Raji (cell line): ENCODE data around the gene BPNT1.

ENCODE experiments used
- POLR2A ChIP-seq: IDR thresholded peaks from 2 replicates; pipeline ENCODE4 v1.6.1; 2011; ENCODE audit warnings: low read depth, low read length, control low read depth; ENCODE audit not compliant: insufficient read depth

The BPNT1 gene

GRCh38 chr1:220093361-220094015 is 3.9 kb upstream of the BPNT1 start:
- TF ChIP-seq POLR2A = no peak

DNA sequence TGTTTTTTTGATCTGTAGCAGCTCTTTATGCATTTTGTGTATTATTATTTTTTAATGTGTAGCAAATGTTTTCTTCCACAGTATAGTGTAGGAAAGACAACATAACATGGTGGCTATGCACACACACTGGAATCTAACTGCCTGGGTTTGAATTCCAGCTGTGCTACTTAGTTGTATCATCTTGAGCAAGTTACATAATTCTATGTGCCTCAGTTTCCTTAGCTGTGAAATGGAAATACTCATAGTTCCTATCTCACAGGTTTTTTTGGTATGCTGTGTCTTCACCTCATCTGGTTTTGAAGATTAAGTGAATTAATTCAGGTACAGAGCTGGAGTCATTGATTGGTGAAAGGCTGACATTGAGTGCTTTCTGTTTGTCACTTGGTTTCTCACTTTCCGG is 3.1 kb upstream of the BPNT1 start:
- TF ChIP-seq POLR2A = no peak

DNA sequence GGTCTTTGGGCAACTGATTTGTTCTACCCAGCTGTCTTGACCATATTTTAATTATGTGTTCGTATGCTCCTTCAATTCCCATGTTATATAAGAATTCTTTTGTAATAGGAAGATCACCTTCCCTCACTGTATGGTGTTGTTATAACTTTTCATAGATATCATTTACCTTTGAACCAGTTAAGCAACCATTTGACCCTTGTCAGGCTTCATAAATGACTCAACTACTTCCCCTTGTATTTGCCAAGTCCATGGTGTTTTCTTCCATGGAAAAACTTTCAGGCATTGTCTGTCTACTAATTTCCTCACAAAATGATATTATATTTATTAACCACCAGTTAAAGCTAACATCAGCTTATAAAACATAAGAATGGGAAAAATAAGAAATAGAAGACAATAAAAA is 5.1 kb downstream of the BPNT1 start:
- no peak for TF ChIP-seq POLR2A

- no peak for TF ChIP-seq POLR2A
These were observed 11.7 kb downstream of the BPNT1 start for GRCh38 chr1:220077887-220078286.

DNA sequence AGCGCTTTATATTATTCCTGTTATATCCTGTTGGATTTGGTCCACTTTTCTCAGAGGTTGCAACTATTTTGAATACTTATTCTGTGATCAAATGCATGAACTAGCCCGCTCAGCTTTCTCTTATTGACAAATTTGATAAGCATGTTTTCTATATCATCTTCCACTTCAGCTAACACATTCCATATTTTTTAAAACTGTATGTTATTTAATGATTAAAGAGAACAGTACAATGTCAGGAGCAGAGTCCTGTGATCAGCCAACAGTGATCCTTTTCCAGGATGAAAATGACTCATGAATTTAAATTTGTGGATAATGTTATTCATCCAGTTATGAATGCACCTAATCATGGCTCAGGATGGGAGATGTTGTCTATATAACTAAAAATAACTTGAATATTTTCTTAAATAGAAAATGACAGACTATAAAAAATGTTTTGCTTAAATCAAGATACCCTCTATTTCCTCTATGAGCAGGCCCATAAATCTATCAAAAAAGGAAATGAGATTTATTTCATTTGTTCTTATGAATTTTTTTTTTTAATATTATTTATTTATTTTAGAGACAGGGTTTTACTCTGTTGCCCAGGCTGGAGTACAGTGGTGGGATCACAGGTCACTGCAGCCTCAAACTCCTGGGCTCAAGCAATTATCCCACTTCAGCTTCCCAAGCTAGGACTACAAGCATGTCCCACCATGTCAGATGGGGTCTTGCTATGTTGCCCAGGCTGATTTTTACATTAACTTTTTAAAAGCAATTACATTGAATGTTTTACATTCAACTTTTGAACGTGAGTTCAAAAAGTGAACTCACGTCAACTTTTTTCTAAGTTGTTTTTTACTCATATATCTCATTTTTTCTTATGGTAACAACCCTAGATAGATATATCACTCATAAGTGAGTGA is 12.5 kb downstream of the BPNT1 start:
- TF ChIP-seq POLR2A = no peak

DNA sequence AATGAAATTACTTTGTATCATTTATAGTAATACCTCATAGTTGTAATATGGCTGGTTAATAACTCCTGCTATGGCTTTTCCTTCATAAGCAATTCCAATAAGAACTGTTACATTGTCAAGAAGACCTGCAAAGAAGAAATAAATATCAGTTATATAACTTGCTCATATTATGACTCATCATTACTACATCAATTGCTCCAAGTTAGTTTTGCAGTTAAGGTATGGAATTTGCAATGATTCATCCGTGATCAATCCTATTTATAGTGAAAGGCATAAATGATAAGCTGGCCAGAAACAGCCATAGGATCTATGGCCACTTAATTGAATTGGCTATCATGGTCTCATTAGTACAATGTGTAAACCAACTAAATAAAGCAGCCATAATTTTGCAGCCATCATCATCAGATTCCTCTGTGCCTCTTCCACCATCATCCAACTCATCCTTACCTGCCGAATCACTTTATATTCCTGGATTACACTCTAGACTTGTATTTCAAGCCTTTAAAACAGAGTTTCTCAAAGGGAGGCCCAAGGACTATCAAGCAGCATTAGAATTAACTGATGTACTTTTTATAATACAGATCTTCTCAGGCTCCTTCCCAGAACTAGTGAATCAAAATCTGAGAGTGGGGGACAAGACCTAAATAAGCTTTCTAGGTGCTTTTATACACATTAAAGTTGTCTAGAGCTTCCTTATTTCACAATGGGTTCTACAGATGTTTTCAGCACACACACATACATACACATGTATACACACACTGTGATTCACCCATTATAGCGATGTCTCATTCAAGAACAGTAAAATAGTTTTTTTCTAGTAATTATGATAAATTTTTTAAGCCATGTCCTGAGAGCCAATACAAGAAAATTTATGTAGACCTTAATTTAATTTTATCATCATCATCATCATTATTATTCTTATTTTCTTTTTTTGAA is 22.1 kb downstream of the BPNT1 start:
- no peak for TF ChIP-seq POLR2A

DNA sequence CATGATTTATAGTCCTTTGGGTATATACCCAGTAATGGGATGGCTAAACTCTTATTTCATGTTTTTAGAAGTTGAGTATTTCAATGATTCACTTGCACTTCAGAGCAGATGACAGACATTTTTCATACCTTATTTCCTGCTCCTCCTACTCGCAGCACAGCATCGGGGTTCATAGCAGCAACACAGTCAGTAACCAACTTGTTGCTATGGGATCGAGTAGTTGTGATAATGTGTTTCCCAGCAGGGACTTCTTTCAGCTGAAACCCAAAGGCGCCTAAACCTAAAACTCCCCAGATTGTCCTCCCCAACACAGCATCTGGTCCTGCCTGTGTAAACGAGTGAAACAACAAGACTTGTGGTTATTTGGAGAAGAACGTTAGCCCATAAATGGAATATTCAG is 27.0 kb downstream of the BPNT1 start:
- no peak for TF ChIP-seq POLR2A

- TF ChIP-seq POLR2A = no peak
These were observed 28.7 kb downstream of the BPNT1 start for GRCh38 chr1:220060876-220061275.

DNA sequence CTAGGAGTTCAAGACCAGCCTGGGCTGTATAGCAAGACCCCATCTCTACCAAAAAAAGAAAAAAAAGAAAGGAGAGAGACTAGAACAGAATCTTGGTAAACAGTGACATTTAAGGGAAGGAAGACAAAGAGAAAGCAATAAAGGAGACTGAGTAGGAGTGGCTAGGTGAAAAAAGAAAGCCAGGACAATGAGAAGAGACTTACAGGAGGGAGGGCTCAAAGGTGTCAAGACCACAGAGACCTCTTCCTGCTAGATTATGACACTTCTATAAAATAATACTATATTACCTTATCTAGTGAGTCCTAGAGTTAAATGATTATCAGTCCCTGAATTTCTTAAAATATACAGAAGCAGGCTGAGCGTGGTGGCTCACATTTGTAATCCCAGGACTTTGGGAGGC is 33.2 kb downstream of the BPNT1 start:
- TF ChIP-seq POLR2A = no peak

- peak; percentile 97 for TF ChIP-seq POLR2A
These were observed 43.3 kb downstream of the BPNT1 start, which contains the start of gene EPRS1 for GRCh38 chr1:220046052-220046930. Gene EPRS1 (minus strand): TSS chr1:220046505. CDS start chr1:220046388, 117 bp downstream.

- 0 out of 2 replicates have a peak, but pooled peaks have one; percentile 23 for TF ChIP-seq POLR2A
These were observed 44.1 kb downstream of the BPNT1 start for GRCh38 chr1:220045356-220046051.

DNA sequence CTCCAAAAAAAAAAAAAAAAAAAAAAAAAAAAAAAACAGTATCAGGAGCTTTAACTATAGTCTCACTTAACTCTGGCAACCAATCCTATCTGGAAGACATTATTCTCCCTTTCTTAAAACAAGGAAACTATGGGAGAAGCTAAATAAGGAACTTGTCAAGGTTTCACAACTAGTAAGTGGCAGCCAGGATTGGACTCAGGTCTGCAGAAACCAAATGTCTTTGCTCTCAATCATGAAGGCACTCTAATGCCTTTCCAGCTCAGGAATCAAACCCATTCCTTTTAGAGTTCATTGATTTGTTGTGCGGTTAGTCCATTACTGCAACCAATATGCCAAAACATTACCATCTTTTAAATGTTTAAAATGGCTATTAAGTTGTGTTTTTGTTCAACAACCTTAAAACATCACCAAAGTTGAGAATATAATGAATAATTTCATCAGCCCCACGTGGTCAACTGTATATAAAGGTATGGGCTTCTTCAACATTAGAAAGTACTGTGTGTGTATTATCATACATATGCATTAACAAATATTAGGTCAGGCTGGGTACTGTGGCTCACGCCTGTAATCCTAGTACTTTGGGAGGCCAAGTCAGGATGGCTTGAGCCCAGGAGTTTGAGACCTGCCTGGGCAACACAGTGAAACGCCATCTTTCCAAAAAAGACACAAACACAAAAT is 44.8 kb downstream of the BPNT1 start:
- TF ChIP-seq POLR2A = no peak

- TF ChIP-seq POLR2A = no peak
These were observed 45.9 kb downstream of the BPNT1 start for GRCh38 chr1:220043646-220044045.
